GM21423 (cell line): ENCODE results near the gene LRP1B.
"Not testable (repeated sequence)": the region's sequence is repeated elsewhere in the genome, so short reads cannot be mapped to it uniquely, and the experiment has no call there.

Experiments used
- ATAC-seq: cut with Tn5 transposase; IDR thresholded peaks from one replicate; pipeline ENCODE4 v1.9.1; 2021; ENCODE audit warnings: mild to moderate bottlenecking, moderate library complexity; ENCODE audit not compliant: unreplicated experiment

The LRP1B gene

DNA sequence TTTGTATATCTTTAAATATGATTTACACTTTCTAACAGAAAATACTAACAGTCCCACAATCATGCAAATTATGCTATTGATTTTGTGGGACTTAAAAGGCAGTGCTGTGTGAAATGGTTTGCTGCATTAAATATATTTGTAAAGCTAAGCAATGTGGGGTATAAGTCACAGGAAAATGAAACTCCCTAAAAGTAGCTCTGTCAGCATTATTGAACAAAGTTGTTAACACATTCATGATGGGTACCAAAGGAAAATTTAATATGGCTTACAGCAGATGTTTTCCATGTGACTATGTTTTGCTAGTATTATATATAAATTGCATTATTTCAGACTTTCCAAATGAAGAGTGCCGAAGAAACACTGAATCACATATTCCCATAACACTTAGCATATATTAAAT is 1450.0 kb downstream of the LRP1B start:
- ATAC-seq = no peak

DNA sequence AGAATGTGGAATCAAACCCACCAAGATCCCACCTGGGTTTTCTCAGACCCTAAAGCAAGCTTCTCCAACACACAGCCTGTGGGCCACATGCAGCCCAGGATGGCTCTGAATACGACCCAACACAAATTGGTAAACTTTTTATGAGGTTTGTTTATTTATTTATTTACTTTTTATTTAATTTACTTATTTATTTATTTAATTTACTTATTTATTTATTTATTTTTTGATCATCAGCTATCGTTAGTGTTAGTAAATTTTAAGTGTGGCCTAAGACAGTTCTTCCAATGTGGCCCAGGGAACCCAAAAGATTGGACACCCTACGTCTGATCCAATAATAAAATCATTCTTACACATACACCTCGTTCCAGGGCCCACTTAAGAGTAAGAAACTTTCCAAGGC is 1451.1 kb downstream of the LRP1B start:
- ATAC-seq = no peak

DNA sequence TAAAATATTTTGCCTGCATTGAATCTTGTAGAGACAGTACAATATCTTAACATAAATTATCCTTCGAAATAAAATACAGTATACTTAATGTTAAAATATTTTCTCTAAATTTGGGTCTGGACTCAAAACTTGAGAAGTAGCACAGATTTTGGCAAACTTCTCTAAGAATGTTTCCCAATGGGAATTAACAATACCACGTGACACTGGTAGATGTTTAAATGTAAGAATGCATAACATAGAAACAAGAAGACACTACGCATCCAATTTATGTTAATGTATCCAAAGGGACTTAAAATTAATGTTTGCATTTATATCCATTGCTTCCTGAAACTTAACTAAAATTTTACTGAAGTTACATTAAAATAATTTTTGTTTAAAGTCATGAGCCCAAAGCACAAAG is 1460.9 kb downstream of the LRP1B start:
- no peak for ATAC-seq

DNA sequence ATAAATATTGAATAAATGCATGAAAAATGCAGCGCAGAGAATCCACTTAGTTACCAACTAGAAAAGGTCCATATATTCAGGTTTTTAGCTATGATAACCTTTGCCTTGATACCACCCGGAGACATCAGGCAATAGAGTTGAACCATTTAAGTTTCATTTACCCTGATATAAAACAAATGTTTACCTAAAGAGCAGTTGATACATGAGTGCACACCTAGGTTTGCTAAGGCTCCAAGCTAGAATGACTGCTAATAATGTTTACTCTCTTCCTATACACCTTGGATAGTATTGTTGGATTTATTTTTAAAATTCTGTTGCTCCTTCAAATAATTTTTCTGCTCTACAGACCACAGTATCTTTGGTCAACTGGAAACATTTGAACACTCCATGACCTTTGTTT is 1463.6 kb downstream of the LRP1B start:
- ATAC-seq = no peak

DNA sequence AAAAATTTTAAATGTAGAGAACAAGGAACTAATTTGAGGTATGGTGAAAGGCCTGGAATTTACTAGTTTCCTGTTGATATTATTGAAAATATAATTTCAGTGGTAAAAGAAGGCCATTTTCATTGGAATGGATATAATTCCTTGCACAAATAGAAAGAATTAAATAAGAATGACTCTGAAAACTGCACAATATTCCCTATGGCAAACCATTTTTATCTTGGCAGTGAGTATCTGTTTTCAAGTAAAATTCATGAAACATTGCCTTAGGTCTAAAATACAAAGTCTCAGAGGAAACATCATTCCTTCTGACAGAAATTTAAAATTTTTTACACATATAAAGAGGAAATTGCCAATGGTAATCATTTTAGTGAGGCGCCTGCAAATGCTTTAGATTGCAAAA is 1468.3 kb downstream of the LRP1B start:
- ATAC-seq = no peak

DNA sequence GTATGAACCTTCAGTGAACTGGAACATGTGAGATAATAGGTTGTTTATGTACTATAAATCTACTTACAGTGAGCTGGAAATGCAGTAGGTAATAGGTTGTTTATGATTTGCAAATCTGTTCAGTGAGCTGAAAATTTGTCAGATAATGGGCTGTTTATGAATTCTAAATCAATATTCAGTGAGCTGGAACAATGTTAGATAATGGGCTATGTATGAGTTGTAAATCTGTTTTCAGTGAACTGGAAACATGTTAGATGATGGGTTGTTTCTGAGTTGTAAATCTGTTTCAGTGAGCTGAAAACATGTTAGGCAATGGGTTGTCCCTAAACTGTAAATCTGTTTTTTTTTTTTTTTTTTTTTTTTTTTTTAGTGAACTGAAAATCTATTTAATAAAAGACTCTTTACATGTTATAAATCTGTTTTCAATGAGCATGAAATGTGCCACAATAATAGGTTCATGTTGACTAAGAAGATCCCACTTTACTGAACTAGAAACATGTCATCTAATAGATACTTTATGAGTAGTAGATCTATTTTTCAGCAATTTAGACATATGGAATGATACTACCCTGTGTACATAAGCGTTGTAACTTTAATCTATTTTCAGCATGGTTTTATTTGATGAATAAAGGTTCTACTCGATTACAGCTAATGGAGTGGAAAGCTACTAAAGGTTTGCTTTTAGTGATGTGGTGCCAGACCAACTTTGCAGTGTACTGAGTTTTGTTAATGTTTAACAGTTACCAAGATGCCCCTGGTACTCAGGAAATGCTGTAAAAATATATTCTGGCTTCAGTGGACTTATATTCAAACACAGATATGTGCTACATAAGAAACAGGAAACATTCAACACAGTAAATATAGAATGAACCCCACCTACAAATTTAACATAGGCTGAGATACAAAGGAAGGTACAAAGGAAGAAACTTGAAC is 1471.8 kb downstream of the LRP1B start:
- ATAC-seq = no peak

DNA sequence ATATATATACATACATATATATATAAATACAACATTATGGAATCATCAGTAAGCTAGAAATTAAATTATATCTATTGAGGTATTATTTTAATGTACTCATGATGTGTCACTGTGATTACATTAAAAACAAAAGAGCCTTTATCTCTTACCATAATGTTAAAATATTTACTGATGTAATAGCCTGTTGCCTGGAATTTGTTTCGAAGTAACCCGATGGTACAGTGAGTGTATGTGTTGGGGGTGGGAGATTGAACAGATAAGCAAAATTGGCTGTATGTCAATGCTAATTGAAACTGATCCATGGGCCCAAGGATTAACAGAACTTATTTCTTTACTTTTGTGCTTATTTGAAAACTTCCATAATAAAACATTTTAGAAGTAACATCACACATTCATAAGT is 1473.2 kb downstream of the LRP1B start:
- no peak for ATAC-seq

DNA sequence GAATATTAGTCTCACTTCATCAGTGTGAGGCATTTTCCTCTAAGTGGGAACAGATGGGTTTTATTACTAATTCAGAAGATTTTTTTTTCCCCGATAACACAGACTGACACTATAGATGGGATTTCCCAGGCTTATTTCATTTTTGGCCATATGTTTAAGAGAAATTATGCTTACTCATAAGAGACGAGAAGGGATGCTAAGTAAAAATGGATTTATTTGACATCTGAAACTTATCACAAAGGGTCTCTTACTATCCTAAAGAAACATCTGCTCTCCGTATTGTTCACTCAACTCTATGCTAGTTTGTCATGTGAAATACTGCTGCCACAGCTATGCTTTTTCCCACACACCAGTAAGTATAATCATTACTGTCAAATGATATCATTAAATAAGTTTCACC is 1476.3 kb downstream of the LRP1B start:
- no peak for ATAC-seq

DNA sequence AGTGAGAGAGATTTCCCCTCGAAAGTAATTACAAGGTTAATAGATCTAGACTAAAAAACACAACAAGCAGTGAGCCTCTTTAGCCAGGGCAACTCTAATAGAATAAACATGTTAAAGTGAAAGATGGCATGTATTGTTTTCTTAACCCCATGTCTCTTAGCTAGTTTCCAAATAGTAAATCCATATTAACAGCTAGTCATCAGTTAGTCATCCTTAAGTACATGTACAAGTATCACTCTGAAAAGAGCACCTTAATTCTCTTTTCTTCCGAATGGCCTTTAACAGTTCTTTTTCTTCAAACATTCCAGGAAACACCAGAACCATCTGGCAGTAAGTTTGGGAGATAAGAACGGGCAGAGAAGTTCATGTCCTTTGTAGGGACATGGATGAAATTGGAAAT is 1480.0 kb downstream of the LRP1B start:
- ATAC-seq = no peak

DNA sequence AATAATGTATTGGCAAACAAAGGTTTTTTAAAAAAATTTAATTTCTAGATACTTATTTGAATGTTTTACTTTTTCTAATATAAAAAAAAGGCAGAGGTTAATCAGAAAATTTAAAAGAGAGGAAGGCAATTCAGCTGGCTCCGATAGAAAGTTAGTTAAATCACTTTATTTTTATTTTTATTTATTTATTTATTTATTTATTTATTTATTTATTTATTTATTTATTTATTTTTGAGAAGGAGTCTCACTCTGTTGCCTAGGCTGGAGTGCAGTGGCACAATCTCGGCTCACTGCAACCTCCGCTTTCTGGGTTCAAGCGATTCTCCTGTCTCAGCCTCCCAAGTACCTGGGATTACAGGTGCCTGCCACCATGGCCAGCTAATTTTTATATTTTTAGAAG is 1480.7 kb downstream of the LRP1B start:
- not testable (repeated sequence) for ATAC-seq

DNA sequence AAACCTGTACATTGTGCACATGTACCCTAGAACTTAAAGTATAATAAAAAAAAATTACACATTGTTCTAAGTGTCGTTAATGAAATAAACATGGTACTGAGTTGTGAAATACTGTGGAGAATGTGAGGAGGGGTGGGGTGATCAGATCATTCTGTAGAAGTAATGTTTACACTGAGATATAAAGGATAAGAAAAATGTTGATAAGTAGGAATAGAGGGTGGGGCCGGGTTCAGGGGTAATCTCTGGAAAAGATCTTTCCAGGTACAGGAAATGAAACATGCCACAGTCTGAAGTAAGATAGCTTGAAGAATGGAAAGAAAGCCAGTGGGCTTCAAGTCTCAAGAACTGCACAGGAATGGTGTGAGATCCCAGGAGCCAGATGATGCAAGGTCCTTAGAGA is 1482.4 kb downstream of the LRP1B start:
- ATAC-seq = no peak

DNA sequence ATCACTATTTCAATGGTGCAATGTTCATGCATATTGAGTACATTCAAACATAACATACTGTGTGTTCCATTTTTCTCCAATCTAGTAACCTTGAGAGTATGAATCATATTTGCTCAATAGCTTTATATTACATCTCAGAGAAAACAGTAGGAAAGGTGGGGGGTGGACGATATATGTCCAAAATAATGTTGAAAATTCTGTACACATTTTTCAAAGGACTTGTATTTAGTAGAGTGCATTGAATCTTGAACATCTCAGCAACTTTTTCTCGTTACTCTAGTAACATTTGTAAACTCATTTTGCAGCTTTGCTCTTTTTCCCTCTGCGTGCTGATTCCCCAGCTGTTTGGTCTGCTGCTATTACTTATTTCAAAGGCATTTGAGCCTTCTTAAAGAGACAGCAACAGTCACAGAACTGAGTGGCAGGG is 1487.0 kb downstream of the LRP1B start:
- ATAC-seq = no peak

DNA sequence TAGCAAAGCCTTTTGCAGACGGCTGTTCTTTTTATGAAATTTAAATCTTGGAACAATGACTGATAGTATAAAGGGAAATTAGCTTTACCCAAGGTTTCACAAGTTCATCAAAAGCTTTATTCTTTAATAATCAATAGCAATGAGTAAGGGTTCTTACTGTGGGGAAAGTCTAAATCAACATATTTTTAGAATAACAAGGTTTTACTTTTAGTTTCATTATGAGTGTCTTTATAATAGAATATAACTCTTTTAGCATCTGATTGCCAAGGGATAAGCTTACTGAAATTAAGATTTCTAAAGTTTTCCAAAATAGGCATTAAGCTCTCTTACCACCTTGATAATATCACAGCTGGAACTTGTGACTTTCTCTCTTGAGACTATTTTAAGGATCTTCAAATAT is 1489.7 kb downstream of the LRP1B start:
- ATAC-seq = no peak

DNA sequence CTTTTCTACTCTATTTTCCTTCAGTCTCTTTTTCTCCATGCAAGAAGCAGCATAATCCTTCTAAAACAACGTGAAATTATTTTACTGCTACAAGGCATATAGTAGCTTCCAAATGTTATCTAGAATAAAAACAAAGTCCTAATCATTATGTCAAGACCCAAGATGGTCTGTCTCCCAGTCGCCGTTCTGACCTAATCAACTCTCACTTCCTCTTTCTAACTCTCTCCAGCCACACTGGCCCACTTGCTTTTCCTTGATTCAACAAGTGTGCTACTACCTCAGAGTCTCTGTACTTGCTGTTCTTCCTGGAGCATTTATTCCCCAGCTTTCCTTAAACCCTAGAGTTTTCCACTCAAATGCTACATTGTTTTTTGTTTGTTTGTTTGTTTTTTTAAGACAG is 1491.2 kb downstream of the LRP1B start:
- ATAC-seq = peak; percentile 81

DNA sequence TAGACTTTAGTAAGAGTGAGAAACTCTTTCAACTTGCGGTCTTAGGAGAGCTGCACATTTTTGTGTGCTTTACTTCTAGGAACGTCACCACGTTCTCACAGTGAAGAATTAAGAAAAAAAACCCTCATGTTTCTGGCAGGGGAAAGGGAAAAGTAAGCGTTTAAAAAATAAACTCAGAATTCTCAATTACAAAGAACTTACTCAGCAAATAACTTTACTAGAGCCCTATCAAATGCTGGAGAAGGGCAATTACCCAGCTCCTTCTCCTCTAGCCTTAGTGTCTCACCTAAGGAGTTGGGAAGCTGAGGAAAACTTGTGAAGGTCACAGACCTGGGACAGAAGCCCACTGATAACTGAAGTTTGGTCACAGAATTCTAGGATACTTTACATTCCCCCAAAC is 1500.3 kb downstream of the LRP1B start:
- no peak for ATAC-seq

DNA sequence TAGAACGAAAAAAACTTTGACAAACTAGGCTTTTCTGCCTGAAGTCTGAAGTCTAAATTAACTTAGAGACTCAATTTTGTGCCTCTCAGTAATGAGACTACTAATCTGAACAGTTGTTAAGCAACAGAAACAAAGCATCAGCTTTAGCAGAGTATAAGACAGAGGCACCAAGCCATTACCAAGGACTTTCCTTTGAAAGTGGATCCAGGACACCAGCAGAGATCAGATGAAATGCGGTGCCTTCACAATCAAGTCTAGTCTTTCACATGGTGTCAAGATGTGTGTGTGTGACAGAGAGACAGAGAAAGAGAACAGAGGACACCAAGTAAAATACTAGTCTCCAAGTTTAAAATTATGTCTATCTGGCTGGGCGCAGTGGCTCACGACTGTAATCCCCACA is 1502.9 kb downstream of the LRP1B start:
- ATAC-seq = no peak

DNA sequence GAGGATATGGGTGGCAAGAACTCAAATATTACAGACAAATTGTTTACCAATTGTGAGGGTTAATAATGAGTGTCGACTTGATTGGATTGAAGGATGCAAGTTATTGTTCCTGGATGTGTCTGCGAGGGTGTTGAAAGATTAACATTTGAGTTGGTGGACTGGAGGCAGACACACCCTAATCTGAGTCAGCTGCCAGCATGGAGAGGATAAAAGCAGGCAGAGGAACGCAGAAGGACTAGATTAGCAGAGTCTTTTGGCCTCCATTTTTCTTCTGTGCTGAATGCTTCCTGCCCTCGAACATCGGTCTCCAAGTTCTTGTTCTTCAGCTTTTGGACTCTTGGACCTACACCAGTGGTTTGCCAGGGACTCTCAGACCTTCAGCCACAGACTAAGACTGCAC is 1503.7 kb downstream of the LRP1B start:
- no peak for ATAC-seq

DNA sequence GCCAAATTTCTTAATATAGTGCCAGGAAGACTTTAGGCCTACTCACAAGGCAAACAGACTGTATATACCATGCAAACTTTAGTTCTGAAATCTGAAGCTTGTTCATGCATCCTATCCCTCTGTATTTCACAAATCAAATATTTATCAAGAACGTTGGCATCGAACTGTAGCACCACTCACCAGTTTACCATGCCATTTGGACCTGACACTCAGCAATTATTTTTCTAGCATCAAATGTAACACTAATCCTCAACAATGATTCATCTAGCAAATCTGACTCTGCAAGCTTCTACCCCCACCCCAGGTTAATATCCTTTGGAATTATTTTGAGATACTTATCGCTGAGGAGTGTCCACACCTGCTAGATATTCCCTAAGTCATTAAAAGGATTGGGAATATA is 1506.6 kb downstream of the LRP1B start:
- no peak for ATAC-seq

DNA sequence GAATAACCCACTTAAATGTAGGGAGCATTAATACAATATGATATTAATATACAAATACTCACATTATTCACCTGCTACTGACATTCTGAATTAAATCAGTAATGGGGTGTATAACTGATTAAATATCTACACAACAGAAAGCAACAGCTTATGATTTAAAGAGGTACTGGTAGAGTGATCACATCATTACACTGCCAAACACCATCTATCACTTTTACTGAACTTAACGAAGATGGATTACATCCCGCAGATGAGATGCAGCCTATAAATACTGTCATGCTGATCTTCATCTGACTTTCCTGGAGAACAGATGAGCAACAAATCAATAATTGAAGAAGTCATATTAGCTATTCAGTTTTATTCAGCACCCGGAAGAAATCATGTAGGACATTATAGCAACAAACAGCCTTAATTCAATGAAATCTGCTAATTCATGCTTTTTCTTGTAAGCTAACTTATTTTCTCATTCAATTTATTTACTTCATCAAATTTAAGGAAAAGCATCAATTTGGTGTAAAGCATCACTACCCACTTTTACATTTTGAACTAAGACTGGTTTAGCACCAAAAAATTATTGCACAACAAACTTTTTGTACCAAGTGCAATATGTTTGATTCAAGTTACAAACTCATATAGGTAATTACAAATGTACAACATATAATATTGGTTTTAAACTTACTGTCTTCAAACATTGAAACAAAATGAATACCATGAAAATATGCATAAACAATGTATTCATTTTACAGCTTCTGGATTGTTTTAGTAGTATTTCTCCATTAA is 1509.0 kb downstream of the LRP1B start:
- no peak for ATAC-seq

DNA sequence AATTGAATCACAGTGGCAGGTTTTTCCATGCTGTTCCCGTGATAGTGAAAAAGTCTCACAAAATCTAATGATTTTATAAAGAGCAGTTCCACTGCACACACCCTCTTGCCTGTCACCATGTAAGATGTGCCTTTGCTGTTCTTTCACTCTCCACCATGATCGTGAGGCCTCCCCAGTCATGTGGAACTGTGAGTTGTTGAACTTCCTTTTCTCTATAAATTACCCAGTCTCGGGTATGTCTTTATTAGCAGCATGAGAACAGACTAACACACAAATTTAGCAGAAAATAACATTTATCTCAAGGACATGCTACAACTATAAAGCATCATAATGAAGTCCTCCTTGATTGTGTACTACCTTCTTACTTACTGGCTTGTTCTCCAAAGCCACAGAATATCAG is 1526.0 kb downstream of the LRP1B start:
- no peak for ATAC-seq

DNA sequence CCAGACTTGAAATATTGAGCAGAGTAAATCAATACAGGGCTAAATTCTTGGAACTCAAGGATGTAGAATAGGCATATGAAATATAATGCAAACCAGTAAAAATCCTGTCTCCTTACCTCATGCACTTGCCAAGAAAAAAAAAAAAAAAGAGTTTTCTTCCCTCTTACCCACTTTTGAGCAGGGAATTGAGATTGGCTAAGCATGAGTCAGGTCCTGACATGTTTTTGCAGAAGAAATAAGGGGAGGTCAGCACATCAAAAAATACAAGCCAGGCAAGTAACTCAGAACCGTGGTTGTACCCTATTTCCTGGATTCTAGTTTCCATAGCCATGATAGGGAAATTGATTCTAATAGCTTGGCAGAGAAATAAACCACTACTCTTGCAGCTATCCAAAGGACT is 1526.7 kb downstream of the LRP1B start:
- no peak for ATAC-seq

DNA sequence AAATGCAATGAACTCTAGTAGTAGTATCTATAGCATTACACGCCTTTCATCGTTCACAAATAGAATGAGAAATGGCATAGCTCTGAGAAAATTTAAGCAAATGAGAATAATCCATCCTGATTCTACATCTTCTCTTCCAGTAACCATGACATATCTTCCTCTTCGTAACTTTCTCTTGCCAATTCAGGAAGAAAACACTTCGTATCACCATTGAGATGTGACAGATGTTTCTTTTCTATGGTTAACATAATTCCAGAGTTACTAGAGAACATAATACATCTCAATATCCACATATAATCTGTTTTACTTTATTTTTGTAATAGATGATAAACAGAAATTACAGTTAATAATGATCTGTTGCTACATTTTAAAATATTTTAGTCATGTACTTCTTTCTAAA is 1527.4 kb downstream of the LRP1B start:
- ATAC-seq = no peak
